UCSD-AML1 (cell line): ENCODE results near the gene IFNL3.
"Not testable (repeated sequence)": the region's sequence is repeated elsewhere in the genome, so short reads cannot be mapped to it uniquely, and the experiment has no call there.

Source experiments
- DNase-seq: peaks from one replicate; lab custom pipeline; 2025; ENCODE audit not compliant: unreplicated experiment; lab: John Stamatoyannopoulos, UW

Gene IFNL3

GRCh38 chr19:39244410-39245100 is at the start of gene IFNL3:
Gene IFNL3 (minus strand): TSS chr19:39245006. CDS start chr19:39244967, 39 bp downstream.
- not testable (repeated sequence) for DNase-seq

GRCh38 chr19:39293394-39293793 is 48.6 kb upstream of the IFNL3 start:
- DNase-seq: no peak

DNA sequence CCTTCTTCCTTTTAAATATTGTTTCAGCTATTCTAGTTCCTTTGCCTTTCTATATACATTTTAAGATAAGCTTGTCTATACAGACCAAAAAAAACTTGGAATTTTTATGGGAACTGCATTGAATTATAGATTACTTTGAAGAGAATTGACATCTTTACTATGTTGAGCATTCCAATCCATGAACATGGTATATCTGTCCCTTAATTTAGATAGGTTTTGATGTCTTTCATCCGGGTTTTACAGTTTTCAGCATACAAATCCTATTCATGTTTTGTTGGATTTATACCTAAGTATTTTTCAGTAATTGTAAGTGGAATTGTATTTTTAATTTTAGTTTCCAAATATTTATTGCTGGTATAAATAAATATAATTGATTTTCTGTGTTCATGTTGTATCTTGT is 39.2 kb upstream of the IFNL3 start:
- DNase-seq: no peak

DNA sequence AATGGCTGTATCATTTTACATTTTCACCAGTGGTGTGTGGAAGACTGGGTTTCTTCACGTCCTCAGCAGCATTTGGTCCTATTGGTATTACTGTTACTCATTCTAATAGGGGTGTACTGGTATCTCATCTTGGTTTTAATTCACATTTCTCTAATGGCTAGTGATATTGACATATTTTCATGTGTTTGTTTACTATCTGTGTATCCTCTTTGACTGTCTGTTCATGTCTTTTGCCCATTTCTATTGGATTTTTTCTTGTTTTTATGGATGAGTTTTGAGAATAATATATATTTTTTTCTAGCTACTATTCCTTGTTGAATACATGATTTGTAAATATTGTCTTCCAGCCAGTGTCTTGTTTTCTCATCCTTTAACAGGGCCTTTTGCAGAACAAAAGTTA is 37.2 kb upstream of the IFNL3 start:
- no peak for DNase-seq

DNA sequence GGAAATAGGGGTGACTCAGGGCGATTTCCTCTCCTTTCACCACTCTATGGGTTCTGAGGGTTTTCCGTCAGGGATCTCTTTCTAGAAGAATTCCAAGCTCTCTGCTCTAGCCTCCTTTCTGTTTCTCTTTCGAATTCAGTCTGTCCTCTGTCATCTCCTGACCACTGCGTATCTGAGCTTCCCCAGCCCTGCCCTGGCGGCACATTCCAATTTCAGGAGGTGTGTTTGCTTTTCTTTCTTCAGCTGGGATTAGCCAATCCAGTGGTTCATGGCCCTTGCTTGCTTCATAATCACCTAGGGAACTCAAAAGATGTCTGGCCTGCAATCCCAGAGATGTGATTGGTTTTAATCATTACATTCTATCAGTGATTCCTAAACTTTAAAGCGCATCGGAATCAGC is 32.8 kb upstream of the IFNL3 start:
- no peak for DNase-seq

DNA sequence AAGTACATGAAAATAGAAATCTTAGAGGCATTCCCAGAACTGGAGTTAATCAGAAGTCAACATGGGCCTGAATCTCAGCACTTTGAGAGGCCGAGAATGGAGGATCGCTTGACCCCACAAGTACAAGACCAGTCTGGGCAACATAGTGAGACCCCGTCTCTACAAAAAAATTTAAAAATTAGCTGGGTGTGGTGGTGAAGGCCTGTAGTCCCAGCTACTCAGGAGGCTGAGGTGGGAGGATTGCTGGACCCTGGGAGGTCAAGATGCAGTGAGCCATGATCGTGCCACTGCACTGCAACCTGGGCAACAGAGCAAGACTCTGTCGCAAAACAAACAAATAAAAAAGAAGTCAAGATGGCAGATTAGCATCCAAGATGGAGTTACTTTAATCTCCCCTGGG is 31.9 kb upstream of the IFNL3 start:
- no peak for DNase-seq

GRCh38 chr19:39275578-39275977 is 30.8 kb upstream of the IFNL3 start:
- DNase-seq: no peak

- DNase-seq: not testable (repeated sequence)
These were observed 29.1 kb upstream of the IFNL3 start for GRCh38 chr19:39273859-39274258.

DNA sequence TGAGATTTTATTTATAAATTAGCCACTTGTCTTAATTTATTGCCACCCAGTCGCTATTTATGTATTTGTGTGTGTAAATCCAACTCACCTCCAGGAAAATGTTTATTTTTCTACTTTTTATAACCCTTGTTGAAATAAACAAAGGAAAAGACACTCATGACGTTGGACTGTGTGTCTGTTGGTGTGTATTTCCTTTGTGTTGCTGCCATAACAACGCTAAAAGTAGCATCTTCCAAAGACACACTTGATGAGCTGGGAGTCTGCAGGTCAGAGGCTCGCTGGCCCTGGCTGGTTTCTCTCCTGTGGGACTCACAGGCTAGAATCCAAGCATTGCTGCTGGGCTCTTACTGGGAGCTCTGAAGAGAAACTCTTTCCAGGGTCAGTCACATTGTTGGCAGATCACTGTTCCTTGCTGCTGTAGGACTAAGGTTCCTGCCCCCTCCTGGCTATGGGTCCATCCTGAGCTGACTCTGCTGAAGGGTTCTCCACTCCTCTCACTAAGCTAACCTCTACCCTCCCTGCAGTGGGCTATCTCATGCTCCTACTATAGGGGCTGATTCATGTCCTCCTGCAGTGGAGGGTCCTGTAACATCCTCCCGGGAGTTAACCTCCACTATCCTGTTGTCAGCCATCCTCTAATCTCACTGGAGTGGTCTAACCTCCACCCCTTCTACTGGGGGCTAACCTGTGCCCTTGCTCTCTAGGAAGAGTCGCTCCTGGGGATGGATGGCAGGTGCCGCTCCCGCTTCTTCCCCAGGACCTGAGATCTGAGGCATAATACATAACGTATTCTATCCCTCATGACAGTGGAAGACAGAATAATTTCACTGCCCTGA is 25.4 kb upstream of the IFNL3 start:
- no peak for DNase-seq

- DNase-seq: not testable (repeated sequence)
These were observed 24.6 kb upstream of the IFNL3 start for GRCh38 chr19:39269369-39269768.

DNA sequence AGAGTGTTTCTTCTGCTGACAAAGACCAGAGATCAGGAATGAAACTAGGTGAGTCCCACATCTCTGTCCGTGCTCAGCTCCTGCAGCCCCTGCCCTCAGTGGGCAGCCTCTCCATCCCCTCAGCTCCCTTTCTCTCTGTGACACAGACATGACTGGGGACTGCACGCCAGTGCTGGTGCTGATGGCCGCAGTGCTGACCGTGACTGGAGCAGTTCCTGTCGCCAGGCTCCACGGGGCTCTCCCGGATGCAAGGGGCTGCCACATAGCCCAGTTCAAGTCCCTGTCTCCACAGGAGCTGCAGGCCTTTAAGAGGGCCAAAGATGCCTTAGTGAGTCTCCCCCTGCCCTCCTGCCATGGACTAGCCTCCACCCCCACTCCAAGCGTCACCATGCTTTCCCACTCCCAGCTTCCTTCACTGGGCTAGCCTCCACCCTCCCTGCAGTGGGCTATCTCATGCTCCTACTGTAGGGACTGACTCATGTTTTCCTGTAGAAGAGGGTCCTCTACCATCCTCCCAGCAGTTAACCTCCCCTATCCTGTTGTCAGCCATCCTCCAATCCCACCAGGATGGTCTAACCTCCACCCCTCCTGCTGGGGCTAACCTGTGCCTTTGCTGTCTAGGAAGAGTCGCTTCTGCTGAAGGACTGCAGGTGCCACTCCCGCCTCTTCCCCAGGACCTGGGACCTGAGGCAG is 23.9 kb upstream of the IFNL3 start:
- not testable (repeated sequence) for DNase-seq

DNA sequence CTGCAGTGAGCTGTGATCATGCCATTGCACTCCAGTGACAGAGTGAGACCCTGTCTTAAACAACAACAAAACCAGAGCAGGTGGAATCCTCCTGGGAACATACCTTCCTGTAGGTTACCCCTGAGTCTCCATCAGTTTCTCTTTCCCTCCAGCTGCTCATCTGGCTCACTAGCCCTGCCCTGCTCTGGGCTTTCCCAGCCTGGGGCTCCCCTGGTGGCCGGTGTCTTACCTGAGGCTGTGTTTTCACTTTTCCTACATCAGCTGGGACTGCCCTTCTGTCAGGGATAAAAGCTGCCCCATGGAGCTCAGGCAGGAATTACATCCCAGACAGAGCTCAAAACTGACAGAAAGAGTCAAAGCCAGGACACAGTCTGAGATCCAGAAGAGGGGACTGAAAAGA is 23.3 kb upstream of the IFNL3 start, which contains the start of gene IFNL2:
Gene IFNL2, plus strand, starts transcription at position 312 of the 400 bp plus-strand sequence. CDS start 173 bp downstream, outside the sequence.
- DNase-seq: not testable (repeated sequence)

DNA sequence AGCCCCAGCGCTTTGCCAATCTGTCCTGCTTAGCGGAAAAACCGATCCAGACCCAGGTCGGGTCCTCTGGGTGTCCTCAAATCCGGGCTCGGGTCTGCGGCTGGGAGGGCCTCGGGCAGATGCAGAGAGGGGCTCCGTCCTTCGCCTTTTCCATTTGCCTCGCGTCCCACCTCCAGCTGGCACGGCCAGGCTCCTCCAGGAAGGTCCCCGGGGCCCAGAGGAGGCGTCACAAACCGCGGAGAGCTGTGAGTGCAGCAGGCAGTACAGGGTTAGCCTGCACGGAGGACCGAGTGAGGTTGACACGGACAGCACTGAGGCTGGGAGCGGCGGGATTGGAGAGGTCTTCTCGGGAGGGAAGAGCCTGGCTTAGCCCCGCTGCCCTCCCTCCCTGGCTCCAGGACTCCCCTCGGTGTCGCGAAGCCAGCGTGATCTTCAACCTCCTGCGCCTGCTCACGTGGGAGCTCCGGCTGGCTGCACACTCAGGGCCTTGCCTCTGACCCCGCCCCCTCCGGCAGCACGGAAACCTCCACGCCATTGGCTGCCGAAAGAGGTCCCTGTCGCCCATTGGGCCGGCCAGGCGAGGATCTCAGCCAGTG is 20.6 kb upstream of the IFNL3 start:
- DNase-seq: no peak

GRCh38 chr19:39264306-39265290 is 19.8 kb upstream of the IFNL3 start:
- no peak for DNase-seq

DNA sequence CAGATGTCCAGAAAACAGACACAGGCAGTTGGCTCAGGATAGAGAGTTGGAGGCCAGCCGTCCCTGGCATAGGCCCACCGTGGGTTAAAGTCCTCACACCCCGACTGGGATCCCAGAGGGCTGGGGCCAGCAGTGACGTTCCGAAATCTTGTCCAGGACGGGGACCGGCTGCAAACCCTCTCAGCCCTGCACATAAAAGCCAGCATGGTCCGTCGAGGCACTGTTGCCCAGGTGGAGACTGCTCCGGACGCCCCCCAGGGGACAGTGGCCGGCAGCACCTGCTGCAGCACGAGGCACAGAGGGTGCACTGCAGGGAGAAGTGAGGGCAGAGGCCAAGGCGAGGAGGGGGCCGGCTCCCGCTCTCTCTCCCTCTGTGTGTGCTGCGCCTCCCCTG is 19.1 kb upstream of the IFNL3 start:
- no peak for DNase-seq

DNA sequence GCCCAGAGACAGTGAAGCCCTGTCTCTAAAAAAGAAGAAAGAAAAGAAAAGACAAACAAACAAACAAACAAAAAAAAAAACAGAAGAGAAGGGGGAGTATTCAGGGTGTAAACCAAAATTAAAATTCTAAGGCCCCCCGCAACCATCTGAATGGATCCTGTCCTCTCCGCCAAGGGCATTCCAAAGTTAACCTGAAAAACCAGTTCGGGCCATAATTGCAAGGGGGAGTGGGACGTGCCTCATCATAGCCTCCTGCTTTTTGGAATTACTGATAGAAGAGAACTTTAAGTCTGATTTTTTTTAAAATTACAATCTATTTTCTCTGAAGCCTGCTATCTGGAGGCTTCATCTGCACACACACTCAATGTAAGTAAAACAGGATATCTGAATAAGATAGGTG is 17.7 kb upstream of the IFNL3 start:
- DNase-seq: no peak

- DNase-seq: no peak
These were observed 16.9 kb upstream of the IFNL3 start for GRCh38 chr19:39261704-39262103.

DNA sequence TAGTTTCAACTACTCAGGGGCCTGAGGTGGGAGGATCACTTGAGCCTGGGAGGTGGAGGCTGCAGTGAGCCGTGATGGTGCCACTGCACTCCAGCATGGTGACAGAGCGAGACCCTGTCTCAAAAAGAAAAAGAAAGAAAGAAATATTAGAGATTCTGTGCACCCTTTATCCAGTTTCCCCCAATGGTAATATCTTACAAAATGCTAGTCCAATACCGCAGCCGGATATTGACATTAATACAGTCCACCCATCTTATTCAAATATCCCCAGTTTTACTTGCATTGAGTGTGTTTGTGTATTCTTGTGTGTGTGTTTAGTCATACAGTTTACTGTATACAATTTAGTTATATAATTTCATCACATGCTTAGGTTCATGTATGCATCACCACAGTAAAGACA is 12.4 kb upstream of the IFNL3 start:
- DNase-seq: no peak

DNA sequence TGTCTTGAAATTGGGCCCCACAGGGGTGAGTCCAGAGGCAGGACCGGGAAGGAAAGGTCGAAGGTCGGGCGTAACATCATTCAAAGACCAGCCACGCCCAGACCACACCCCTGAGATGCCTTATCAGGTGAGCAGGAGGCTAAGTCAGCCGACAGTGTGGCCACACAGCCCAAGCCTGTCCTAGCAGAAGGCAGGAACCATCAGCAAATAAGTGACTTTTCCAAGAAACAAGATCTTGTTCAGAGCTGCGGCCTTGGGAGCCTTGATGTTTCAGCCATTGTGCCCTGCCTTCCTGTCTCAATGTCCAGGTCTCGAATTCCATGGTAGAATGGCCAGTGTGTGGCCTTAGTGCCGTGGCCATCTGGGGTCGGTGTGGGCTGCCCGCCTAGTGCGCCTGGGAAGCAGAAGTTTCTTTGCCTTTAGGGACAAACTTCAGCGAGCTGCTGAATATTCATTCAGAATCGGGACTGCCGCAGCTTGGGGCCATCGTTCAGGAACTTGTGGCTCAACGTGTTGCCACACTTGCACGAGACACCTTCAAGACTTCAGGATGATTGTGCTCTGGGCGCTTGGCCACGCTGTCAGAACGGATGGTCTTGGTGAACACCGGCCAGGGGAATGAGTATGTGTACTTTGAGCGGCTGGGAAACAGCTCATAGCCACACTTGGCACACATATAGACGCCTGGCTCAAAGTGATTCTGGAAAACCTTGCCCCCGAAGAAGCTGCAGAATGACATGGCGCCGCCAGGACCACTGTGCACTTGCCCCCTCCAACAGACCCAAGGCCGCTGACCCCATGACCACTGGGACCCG is 9.9 kb upstream of the IFNL3 start:
- DNase-seq: no peak
